HG03139 (cell line): ENCODE results near the gene AIPL1.
"Not testable (repeated sequence)": the region's sequence is repeated elsewhere in the genome, so short reads cannot be mapped to it uniquely, and the experiment has no call there.

Experiments used
- ATAC-seq: cut with Tn5 transposase; IDR thresholded peaks from one replicate; pipeline ENCODE4 v1.9.1; 2021; ENCODE audit not compliant: unreplicated experiment

AIPL1 gene, protein sequence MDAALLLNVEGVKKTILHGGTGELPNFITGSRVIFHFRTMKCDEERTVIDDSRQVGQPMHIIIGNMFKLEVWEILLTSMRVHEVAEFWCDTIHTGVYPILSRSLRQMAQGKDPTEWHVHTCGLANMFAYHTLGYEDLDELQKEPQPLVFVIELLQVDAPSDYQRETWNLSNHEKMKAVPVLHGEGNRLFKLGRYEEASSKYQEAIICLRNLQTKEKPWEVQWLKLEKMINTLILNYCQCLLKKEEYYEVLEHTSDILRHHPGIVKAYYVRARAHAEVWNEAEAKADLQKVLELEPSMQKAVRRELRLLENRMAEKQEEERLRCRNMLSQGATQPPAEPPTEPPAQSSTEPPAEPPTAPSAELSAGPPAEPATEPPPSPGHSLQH

GRCh38 chr17:6435051-6435450, at the start of gene AIPL1:
Gene AIPL1, minus strand, starts transcription at chr17:6435121. Its CDS starts 17 bp downstream, at chr17:6435104.
- ATAC-seq = no peak

GRCh38 chr17:6483507-6483906, 48.6 kb upstream of the AIPL1 start:
- no peak for ATAC-seq

DNA sequence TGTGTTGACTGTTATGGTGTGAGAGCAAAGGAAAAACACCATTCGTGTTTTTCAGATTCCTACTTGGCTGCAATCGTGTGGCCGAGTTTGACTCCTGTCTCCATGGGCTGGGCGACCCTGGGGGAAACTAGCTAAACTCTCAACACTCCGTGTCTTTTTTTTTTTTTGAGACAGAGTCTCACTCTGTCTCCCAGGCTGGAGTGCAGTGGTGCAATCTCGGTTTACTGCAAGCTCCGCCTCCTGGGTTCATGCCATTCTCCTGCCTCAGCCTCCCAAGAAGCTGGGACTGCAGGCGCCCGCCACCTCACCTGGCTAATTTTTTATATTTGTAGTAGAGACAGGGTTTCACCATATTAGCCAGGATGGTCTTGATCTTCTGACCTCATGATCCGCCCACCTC, 47.9 kb upstream of the AIPL1 start:
- ATAC-seq = not testable (repeated sequence)

DNA sequence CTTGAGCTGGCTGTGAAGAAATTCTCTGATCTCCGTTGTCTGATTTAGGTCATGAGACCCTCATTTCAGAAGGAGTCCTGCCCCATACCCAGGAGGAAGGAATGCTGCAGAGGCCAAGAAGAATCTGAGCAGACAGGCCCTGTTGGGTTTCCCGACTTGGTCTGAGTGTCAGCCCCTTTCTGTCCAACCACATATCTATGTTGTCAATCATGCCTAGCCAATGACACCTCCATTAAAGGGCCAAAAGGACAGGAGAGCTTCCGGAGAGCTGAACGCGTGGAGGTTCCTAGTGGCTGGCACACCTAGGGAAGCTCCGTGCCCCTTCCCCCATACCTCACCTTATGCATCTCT, 47.2 kb upstream of the AIPL1 start:
- no peak for ATAC-seq

- ATAC-seq = no peak
These were observed 45.4 kb upstream of the AIPL1 start for GRCh38 chr17:6480303-6480675.

DNA sequence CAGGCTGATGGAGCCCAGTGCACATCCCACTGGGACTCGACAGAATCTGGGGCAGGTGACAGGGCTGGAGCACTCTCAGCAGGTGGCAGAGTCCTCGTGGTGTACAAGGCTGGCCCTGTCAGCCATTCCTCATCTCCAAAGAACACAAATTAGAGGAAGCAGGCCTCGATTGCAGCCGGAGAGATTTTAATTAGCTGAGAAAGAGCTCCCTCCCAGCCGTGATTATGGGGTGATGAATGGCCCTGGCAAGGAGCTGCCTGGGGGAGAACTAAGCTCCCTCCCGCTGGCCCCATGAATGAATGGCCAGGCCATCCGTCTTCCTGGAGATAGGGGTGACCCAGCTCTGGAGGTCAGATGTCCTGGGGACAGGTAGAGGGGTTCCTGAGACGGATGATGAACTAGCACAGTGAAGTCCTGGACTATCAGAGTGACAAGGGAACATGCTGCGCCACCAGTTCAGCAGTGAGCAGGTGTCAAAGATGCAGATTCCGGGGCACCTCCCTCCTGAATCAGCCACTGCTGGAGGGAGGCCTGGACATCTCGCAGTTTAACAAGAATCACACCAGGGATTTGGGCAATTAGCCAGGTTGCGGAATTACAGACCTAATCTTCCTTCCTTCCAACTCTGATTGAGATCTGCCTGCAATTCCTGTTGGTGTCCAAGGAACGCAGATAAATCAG, 44.8 kb upstream of the AIPL1 start:
- ATAC-seq = no peak

DNA sequence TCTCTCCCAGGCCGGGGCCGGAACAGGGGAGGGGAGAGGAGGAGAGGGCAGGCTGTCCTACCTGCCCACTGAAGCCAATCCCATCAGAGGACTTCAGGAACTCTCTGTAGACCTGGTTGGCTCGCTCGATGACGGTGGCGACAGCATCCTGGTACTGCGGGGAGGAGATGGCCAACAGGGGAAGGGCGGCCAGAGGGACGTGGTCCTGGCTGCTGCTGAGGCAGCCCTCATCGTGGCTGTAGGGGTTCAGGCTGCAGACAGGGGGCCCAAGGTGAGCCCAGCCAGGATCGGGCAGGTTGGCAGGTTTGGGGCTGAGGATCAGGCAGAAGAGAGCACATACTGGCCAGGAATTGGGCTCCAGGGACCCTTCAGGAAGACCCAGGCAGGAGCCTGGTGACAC, 43.6 kb upstream of the AIPL1 start:
- ATAC-seq = no peak

DNA sequence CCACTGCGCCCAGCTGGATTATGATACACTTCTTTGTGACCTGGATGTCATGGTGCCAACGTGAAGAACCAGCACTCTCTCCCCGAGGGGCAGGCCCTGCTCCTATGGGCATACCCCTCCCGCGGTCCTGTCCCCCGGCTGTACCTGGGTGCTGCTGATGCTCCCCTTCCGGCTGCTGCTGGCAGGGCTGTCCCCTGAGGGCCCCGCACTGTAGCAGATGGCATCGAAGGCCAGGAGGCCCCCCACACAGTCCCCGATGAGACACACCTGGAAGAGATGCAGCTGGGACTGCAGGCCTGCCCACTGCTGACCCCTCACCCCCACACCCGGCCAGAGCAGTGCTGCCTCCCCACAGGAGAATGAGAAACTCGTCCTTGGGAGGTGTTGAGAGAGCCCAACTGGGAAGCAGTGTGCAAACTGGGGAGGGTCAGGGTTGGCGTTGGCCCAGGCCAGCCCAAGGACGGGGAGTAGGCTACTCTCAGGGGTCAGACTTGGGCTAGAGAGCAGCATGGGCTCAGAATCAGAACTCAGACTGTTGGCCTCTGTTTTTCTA, 43.0 kb upstream of the AIPL1 start:
- no peak for ATAC-seq

GRCh38 chr17:6476810-6477179, 41.9 kb upstream of the AIPL1 start:
- ATAC-seq = no peak

GRCh38 chr17:6476076-6476809, 41.3 kb upstream of the AIPL1 start:
- no peak for ATAC-seq

DNA sequence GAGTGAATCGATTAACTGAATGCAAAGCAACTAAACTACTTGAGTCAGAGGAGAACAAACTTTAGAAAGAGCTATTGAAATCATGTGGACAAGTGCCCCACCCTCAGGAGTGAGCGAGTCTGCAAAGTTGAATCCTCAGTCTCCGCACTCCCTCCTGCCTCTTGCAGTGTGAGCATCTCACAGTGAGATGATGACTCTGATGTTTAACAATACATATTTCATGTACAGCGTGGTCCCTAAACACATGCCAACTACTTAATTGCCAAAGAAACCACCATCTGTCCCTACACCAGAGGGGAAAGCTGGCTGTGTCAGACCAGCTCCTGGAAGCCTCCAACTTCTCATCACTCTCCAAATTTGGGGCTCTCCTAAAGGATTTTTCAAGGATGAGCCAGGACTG, 40.5 kb upstream of the AIPL1 start:
- ATAC-seq = no peak

DNA sequence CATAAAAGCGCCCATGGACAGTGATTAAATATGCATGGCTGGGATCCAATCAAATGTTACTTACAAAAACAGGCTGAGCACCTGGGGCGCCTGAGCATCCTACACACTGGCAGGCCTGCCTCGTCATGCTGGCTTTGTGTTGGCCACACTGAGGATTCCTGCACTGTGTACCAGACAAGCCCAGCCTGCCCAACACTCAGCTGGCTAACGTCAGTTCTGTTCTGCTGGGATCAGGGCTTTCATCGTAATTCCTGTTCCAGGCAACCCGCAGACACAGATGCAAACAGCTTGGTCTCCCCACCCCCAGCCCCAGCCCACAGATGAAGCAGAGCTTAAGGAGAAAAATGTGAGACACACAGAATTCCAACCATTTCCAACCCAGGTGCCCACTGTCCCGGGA, 40.0 kb upstream of the AIPL1 start:
- no peak for ATAC-seq

- ATAC-seq = no peak
These were observed 39.5 kb upstream of the AIPL1 start for GRCh38 chr17:6474376-6474775.

DNA sequence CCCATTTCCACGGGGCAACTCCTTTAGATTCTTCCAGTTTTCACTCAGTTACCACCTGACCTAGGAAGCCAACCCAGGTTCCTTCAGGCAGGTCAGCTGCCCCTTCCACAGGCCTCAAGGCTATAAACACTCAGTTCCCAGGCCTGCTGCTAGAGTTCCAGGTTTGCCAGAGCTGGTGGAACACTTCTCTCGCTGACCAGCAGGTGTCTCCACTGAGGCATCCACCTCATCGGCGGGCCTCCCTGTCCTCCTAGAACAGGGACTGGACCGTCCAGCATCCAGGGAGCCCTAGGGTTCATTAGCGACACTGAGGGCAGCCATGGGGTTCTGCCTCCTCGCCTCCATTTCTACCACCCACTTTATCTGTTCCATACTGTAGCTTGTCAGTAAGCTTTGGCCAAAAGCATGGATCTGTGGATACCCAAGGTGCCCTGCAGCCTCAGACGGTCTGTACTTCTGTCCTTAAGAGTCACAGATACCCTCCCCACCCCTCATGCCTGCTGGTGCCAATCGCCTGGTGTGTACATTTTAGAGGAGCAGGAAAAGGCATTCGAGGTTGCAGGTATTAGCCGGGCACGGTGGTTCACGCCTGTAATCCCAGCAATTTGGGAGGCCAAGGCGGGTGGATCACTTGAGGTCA, 38.3 kb upstream of the AIPL1 start:
- ATAC-seq = no peak

- ATAC-seq = no peak
These were observed 37.6 kb upstream of the AIPL1 start for GRCh38 chr17:6472517-6472916.

- no peak for ATAC-seq
These were observed 36.9 kb upstream of the AIPL1 start for GRCh38 chr17:6471531-6472465.

GRCh38 chr17:6470751-6471521, 36.0 kb upstream of the AIPL1 start:
- ATAC-seq = no peak

DNA sequence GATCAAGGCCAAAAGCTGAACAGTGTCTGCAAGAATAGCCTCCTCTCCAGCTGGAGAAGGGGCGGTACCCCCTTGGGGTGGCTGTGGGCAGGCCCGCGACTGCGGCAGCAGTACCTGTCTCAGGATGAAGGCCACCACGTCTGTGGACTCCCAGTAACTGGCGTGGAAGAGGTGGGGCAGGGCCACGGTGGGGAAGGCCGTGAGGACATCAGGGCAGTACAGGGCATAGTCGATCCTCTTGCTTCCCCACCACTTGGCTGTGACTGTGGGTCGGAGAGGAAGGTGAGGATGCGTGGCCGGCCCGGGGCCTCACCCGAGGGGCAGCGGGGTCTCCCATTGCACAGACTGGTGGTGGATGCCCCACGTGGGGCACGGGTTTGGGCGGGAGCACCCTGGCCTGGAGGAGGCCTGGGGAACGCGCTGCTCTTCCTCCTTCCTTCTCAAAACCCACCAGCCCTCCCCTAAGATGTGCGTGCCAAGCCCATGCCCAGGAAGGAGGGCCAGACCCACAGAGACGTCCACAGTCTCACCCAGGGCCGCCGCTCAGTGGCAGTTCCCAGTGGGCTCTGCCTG, 35.3 kb upstream of the AIPL1 start:
- ATAC-seq = no peak
